H1 (cell line): ENCODE measurements around the gene ERGIC3. TPM values are rescaled to one million over a fixed set of nuclear protein-coding genes. Genes with fewer than 3 reads are reported as not detected.

Experiments used
- CTCF ChIA-PET: fragments of 300-600 bp; sonication (Branson Sonifier 250); formaldehyde crosslinking; loops from one replicate; lab custom pipeline; 2021; ENCODE audit not compliant: partially characterized antibody; lab: Charles Lee
- POLR2A ChIA-PET: fragments of 300-600 bp; sonication (Branson Sonifier 250); formaldehyde crosslinking; loops from one replicate; lab custom pipeline; 2021; ENCODE audit warnings: inconsistent platforms; ENCODE audit not compliant: partially characterized antibody; lab: Charles Lee
- DNase-seq, 2 experiments: peaks; one replicate each; pipeline versions ENCODE4 v3.0.0 to v3.0.0-alpha.2; 2010 to 2022; ENCODE audit warnings: low spot score in 2 of 2, low read depth in 1 of 2, mixed read lengths in 1 of 2
- FAIRE-seq: peaks from 2 replicates; lab custom pipeline; 2011; peaks lifted over from hg19 to GRCh38; lab: Jason Lieb, UNC
- H2AFZ ChIP-seq: 2 replicates; pipeline ENCODE4 v1.8.1; 2012; ENCODE audit warnings: low read length, inconsistent platforms
- H2AK5ac ChIP-seq: 2 replicates; pipeline ENCODE4 v1.6.1; 2013; ENCODE audit warnings: low read depth, low read length
- H2BK120ac ChIP-seq: replicated peaks from 2 replicates; pipeline ENCODE3; 2013; ENCODE audit warnings: low read depth, low read length, inconsistent platforms
- H2BK12ac ChIP-seq: 2 replicates; pipeline ENCODE4 v1.6.1; 2013; ENCODE audit warnings: low read depth, low read length
- H2BK15ac ChIP-seq: 2 replicates; pipeline ENCODE4 v1.6.1; 2013; ENCODE audit warnings: low read length
- H2BK20ac ChIP-seq: 2 replicates; pipeline ENCODE4 v1.6.1; 2013; ENCODE audit warnings: low read length
- H2BK5ac ChIP-seq: 2 replicates; pipeline ENCODE4 v1.6.1; 2013; ENCODE audit warnings: low read depth, low read length
- H3K14ac ChIP-seq: 2 replicates; pipeline ENCODE4 v1.6.1; 2013; ENCODE audit warnings: inconsistent platforms; ENCODE audit not compliant: insufficient read length
- H3K18ac ChIP-seq: 2 replicates; pipeline ENCODE4 v1.6.1; 2013; ENCODE audit warnings: low read length; ENCODE audit errors: extremely low read depth
- H3K23ac ChIP-seq: 2 replicates; pipeline ENCODE4 v1.6.1; 2013; ENCODE audit warnings: inconsistent platforms; ENCODE audit not compliant: insufficient read length
- H3K23me2 ChIP-seq: 2 replicates; pipeline ENCODE4 v1.6.1; 2013; ENCODE audit warnings: low read depth, low read length
- H3K27ac ChIP-seq: 2 replicates; pipeline ENCODE4 v1.6.1; 2011; ENCODE audit warnings: low read depth, low read length, inconsistent platforms
- H3K27me3 ChIP-seq, 4 experiments: replicated peaks in 1 of 4; 1 replicate in 1 of 4; 2 replicates in 3 of 4; pipeline versions ENCODE4 v1.6.1 to v1.8.1; 2011 to 2013; ENCODE audit warnings: low read length in 3 of 4, mild to moderate bottlenecking in 3 of 4, inconsistent platforms in 2 of 4, mixed read lengths in 2 of 4, moderate library complexity in 1 of 4; ENCODE audit not compliant: control insufficient read depth in 3 of 4, insufficient read depth in 3 of 4; ENCODE audit errors: extremely low read depth in 1 of 4
- H3K36me3 ChIP-seq, 4 experiments: 2 replicates each; pipeline versions ENCODE4 v1.6.1 to v1.8.1; 2011 to 2013; ENCODE audit warnings: mild to moderate bottlenecking in 4 of 4, low read length in 3 of 4, moderate library complexity in 2 of 4, control low read depth in 1 of 4, inconsistent platforms in 1 of 4; ENCODE audit not compliant: insufficient read depth in 4 of 4, control insufficient read depth in 2 of 4
- H3K4ac ChIP-seq: replicated peaks from 2 replicates; pipeline ENCODE3; 2013; ENCODE audit warnings: low read length, low read depth, mixed read lengths, inconsistent platforms; ENCODE audit not compliant: insufficient read length
- H3K4me1 ChIP-seq, 4 experiments: replicated peaks in 1 of 4; 1 replicate in 1 of 4; 2 replicates in 3 of 4; pipeline versions ENCODE4 v1.6.1 to v1.8.1; 2011 to 2013; ENCODE audit warnings: low read length in 3 of 4, inconsistent platforms in 2 of 4, mixed read lengths in 1 of 4; ENCODE audit not compliant: insufficient read depth in 4 of 4, control insufficient read depth in 3 of 4
- H3K4me2 ChIP-seq, 2 experiments: 2 replicates each; pipeline versions ENCODE4 v1.6.1 to v1.8.1; 2011 to 2013; ENCODE audit warnings: low read depth in 2 of 2, low read length in 2 of 2, control low read depth in 1 of 2, inconsistent platforms in 1 of 2, mild to moderate bottlenecking in 1 of 2; ENCODE audit not compliant: insufficient read depth in 1 of 2
- H3K4me3 ChIP-seq, 4 experiments: fragments of 200-600, 300-600 bp in 1 of 4; sonication (generic), shearing (Covaris generic), sonication (Bioruptor Twin) in 1 of 4; 2 replicates each; pipeline versions ENCODE4 v1.5.1 to v1.8.1; 2011 to 2016; ENCODE audit warnings: low read length in 4 of 4, low read depth in 3 of 4, control low read depth in 2 of 4, inconsistent platforms in 2 of 4, mild to moderate bottlenecking in 2 of 4, mixed read lengths in 1 of 4, moderate library complexity in 1 of 4; ENCODE audit not compliant: insufficient read depth in 2 of 4; ENCODE audit errors: extremely low read depth in 1 of 4
- H3K56ac ChIP-seq: replicated peaks from 2 replicates; pipeline ENCODE3; 2013; ENCODE audit warnings: low read depth, mild to moderate bottlenecking, mixed read lengths, low read length, inconsistent platforms; ENCODE audit not compliant: insufficient read length
- H3K79me1 ChIP-seq: 2 replicates; pipeline ENCODE4 v1.6.1; 2013; ENCODE audit warnings: low read depth, low read length, control low read depth
- H3K79me2 ChIP-seq, 2 experiments: 2 replicates each; pipeline versions ENCODE4 v1.6.1 to v1.8.1; 2012 to 2013; ENCODE audit warnings: low read length in 2 of 2, mild to moderate bottlenecking in 2 of 2, inconsistent platforms in 1 of 2; ENCODE audit not compliant: insufficient read depth in 2 of 2, control insufficient read depth in 1 of 2
- H3K9ac ChIP-seq, 4 experiments: replicated peaks in 1 of 4; 1 replicate in 1 of 4; 2 replicates in 3 of 4; pipeline versions ENCODE4 v1.6.1 to v1.8.1; 2011 to 2013; ENCODE audit warnings: low read depth in 3 of 4, low read length in 3 of 4, control low read depth in 2 of 4, mild to moderate bottlenecking in 2 of 4, moderate library complexity in 2 of 4, inconsistent platforms in 1 of 4; ENCODE audit errors: extremely low read depth in 1 of 4
- H3K9me3 ChIP-seq, 2 experiments: 2 replicates each; pipeline versions ENCODE4 v1.6.1 to v1.8.1; 2012 to 2013; ENCODE audit warnings: mild to moderate bottlenecking in 2 of 2, moderate library complexity in 2 of 2, control low read depth in 1 of 2, inconsistent platforms in 1 of 2, low read depth in 1 of 2, low read length in 1 of 2, mixed read lengths in 1 of 2; ENCODE audit not compliant: insufficient read depth in 2 of 2
- H4K20me1 ChIP-seq, 2 experiments: replicated peaks in 1 of 2; 2 replicates each; pipeline versions ENCODE3 to v1.8.1; 2011 to 2013; ENCODE audit warnings: inconsistent platforms in 2 of 2, low read length in 2 of 2, mild to moderate bottlenecking in 1 of 2; ENCODE audit not compliant: insufficient read depth in 2 of 2, control insufficient read depth in 1 of 2
- H4K5ac ChIP-seq: 2 replicates; pipeline ENCODE4 v1.6.1; 2013; ENCODE audit warnings: low read length, low read depth, mixed read lengths, inconsistent platforms; ENCODE audit not compliant: insufficient read length
- H4K8ac ChIP-seq: 2 replicates; pipeline ENCODE4 v1.8.0; 2013; ENCODE audit warnings: mild to moderate bottlenecking, moderate library complexity, low read length, inconsistent platforms; ENCODE audit not compliant: insufficient read depth; ENCODE audit errors: extremely low read depth
- H4K91ac ChIP-seq: replicated peaks from 2 replicates; pipeline ENCODE3; 2013; ENCODE audit warnings: low read length, mixed read lengths, inconsistent platforms; ENCODE audit not compliant: insufficient read length
- MAFK ChIP-seq: IDR thresholded peaks from 2 replicates; pipeline ENCODE4 v1.6.1; 2012; ENCODE audit warnings: low read depth, mild to moderate bottlenecking, improper control_type of control experiment, low read length
- SP2 ChIP-seq: IDR thresholded peaks from 2 replicates; pipeline ENCODE4 v1.6.1; 2012; ENCODE audit warnings: mild to moderate bottlenecking, low read length, inconsistent platforms
- WGBS, 2 experiments: shearing (Covaris generic) in 1 of 2; methylation state at CpG; one replicate each; pipeline versions ENCODE4 v1.1.6 to v1.1.7; 2013 to 2015; ENCODE audit warnings: low lambda C conversion rate in 2 of 2, mixed read lengths in 2 of 2, inconsistent platforms in 1 of 2, low coverage in 1 of 2, missing lambda C conversion rate in 1 of 2; ENCODE audit not compliant: insufficient replicate concordance in 2 of 2, insufficient coverage in 1 of 2, insufficient read length in 1 of 2; ENCODE audit errors: extremely low coverage in 1 of 2, missing lambda C conversion rate in 1 of 2; 5-methylcytosine and 5-hydroxymethylcytosine counted together
- polyA plus RNA-seq, 7 experiments: library from polyadenylated mRNA; depleted of rRNA in 3 of 7; stranded (reverse) in 5 of 7; unstranded in 2 of 7; fragments of >200 nt in 5 of 7; fragments of 200-250 nt in 2 of 7; gene quantifications; 1 replicate in 5 of 7; 2 replicates in 1 of 7; 4 replicates in 1 of 7; pipeline versions ENCODE4 v1.2.1 to v1.2.3, GENCODE V29; 2011 to 2013; ENCODE audit warnings: missing spikeins in 2 of 7, mixed read lengths in 2 of 7
- total RNA-seq: library from RNA; stranded (reverse); fragmentation: NEBNext Ultra II Directional; extraction: Animal tissue kit (Norgen Biotek cat#: 25700); gene quantifications from 2 replicates; pipeline ENCODE4 v1.2.1, GENCODE V29; 2021
- TF ChIP-seq, protein P1 (sequence below): IDR thresholded peaks from 2 replicates; pipeline ENCODE4 v1.6.1; 2012; ENCODE audit warnings: low read length, inconsistent platforms

The ERGIC3 gene
- total and polyA plus RNA-seq, 2 of the 8 experiments (the other 6 are each of a cell fraction or from before 2014, with no cell fraction given), result 178 to 341 TPM

DNA sequence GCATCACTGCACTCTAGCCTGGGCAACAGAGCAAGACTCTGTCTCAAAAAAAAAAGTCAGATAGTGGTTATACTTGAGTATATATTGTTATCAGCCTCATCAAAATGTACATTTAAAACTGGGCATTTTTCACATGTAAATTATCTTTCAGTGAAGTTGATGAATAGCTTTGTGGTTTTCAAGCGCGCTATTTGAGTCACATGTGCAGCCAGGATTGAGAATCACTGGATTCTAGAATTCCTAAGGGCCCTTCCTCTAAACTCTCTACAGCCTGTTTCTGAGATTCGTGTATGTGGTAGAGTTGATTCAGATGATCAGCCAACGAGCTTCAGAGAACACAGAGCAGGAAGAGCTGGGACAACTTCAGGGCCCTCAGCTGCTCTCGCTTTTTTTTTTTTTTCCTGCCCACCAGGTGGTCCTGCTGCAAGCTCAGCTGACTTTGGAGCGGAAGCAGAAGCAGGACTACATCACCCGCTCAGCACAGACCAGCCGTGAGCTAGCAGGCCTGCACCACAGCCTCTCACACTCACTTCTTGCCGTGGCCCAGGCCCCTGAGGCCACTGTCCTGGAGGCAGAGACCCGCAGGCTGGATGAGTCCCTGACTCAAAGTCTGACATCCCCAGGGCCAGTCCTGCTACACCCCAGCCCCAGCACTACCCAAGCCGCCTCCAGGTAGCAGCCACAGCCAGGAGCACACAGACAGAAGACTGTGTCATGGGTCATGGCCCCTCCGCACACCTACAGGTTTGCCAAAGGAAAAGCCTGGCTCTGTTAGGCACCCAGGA lies 30.7 kb upstream of the ERGIC3 start:
- H2BK120ac ChIP-seq, result no peak overlapping the region
- no peak overlapping the region for H3K9ac ChIP-seq
- H2AK5ac ChIP-seq, result no peak overlapping the region
- no peaks in the 10 kb centered on the region for H3K27me3 ChIP-seq
- H2BK20ac ChIP-seq, result no peak overlapping the region
- FAIRE-seq, result no peak
- no peak for DNase-seq
- H2BK5ac ChIP-seq, result no peak overlapping the region
- H2BK12ac ChIP-seq, result no peak overlapping the region
- CTCF ChIA-PET, result interaction anchor here (0.6 to 4.8 kb wide), 16 partner anchors 8 to 1843 kb away, joined by 3 to 25 read pairs (median 4); no protein-coding TSS in a partner anchor
- H3K23ac ChIP-seq, result no peak overlapping the region
- H3K4me1 ChIP-seq, result no peaks in the 10 kb centered on the region
- H3K56ac ChIP-seq, result no peak overlapping the region
- H3K9me3 ChIP-seq, result no peaks in the 10 kb centered on the region
- H3K14ac ChIP-seq, result no peak overlapping the region
- no peak overlapping the region; the same call in 1 of the 2 replicates for H4K8ac ChIP-seq
- peaks cover 0 to 2% of the 10 kb centered on the region in 2 experiments for H4K20me1 ChIP-seq
- H3K18ac ChIP-seq, result no peak overlapping the region
- POLR2A ChIA-PET, result interaction anchor here (0.7 to 1.2 kb wide), 2 partner anchors 29 to 56 kb away, joined by 3 read pairs; partner anchors contain the start of gene CEP250
- H3K4me2 ChIP-seq, result no peak overlapping the region
- no peak overlapping the region for H3K4ac ChIP-seq
- H3K4me3 ChIP-seq, result no peak overlapping the region
- peaks cover 14 to 33% (median 25%) of the 10 kb centered on the region in 4 experiments for H3K36me3 ChIP-seq
- whole genome bisulfite sequencing, 2 experiments, result 85% methylated on average over 12 of the region's 12 CpGs; no CpG with 5 or more reads in 1 of the 2 experiments
- no peaks in the 10 kb centered on the region for H3K79me2 ChIP-seq
- no peaks in the 10 kb centered on the region for H3K23me2 ChIP-seq
- no peak overlapping the region for H4K5ac ChIP-seq
- TF ChIP-seq SP2 (no peak), MAFK (no peak)
- TF ChIP-seq, protein P1, sequence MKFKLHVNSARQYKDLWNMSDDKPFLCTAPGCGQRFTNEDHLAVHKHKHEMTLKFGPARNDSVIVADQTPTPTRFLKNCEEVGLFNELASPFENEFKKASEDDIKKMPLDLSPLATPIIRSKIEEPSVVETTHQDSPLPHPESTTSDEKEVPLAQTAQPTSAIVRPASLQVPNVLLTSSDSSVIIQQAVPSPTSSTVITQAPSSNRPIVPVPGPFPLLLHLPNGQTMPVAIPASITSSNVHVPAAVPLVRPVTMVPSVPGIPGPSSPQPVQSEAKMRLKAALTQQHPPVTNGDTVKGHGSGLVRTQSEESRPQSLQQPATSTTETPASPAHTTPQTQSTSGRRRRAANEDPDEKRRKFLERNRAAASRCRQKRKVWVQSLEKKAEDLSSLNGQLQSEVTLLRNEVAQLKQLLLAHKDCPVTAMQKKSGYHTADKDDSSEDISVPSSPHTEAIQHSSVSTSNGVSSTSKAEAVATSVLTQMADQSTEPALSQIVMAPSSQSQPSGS, result no peak
- no peak overlapping the region for H2AFZ ChIP-seq
- no peak overlapping the region for H3K27ac ChIP-seq
- no peaks in the 10 kb centered on the region for H3K79me1 ChIP-seq
- H4K91ac ChIP-seq, result no peak overlapping the region
- no peak overlapping the region for H2BK15ac ChIP-seq
